Endothelial cell of umbilical vein (primary cell): ENCODE data around the gene ANKS1A. TPM values are rescaled to one million over a fixed set of nuclear protein-coding genes. Genes with fewer than 3 reads are reported as not detected.

Source experiments
- BruUV-seq: library from RNA; stranded (reverse); fragments of 400-500 nt; replicated peaks from 2 replicates; lab custom pipeline; 2021; lab: Mats Ljungman, UMichigan
- CTCF ChIA-PET: fragments of 300-600, 350-600 bp; sonication (Branson Sonifier 250); formaldehyde crosslinking; loops from one replicate; lab custom pipeline; 2021; ENCODE audit warnings: antibody characterized with exemption, inconsistent platforms; lab: Charles Lee
- POLR2A ChIA-PET: fragments of 300-600, 350-600 bp; sonication (Branson Sonifier 250); formaldehyde crosslinking; loops from one replicate; lab custom pipeline; 2021; ENCODE audit warnings: antibody characterized with exemption, inconsistent platforms; lab: Charles Lee
- DNase-seq: peaks from one replicate; pipeline ENCODE4 v3.0.0-alpha.2; 2011; ENCODE audit warnings: low read depth, low spot score
- FAIRE-seq: peaks from 2 replicates; lab custom pipeline; 2011; peaks lifted over from hg19 to GRCh38; lab: Jason Lieb, UNC
- H2AFZ ChIP-seq: 2 replicates; pipeline ENCODE4 v1.6.0; 2012; ENCODE audit warnings: low read depth, low read length, control low read depth, inconsistent platforms
- H3K27ac ChIP-seq: 2 replicates; pipeline ENCODE4 v1.5.1; 2011; ENCODE audit warnings: low read depth, mild to moderate bottlenecking, control low read depth, low read length, moderate library complexity; ENCODE audit not compliant: insufficient read depth
- H3K27me3 ChIP-seq, 2 experiments: 2 replicates each; pipeline versions ENCODE4 v1.6.0 to v1.6.1; 2011; ENCODE audit warnings: low read length in 2 of 2, mixed read lengths in 1 of 2; ENCODE audit not compliant: control insufficient read depth in 2 of 2, insufficient read depth in 2 of 2
- H3K36me3 ChIP-seq, 2 experiments: 2 replicates in 1 of 2; 3 replicates in 1 of 2; pipeline ENCODE4 v1.5.1; 2011; ENCODE audit warnings: low read length in 2 of 2, mild to moderate bottlenecking in 1 of 2, moderate library complexity in 1 of 2; ENCODE audit not compliant: control insufficient read depth in 2 of 2, insufficient read depth in 2 of 2; ENCODE audit errors: extremely low read depth in 1 of 2
- H3K4me1 ChIP-seq: 3 replicates; pipeline ENCODE4 v1.5.1; 2011; ENCODE audit warnings: mild to moderate bottlenecking, low read length; ENCODE audit not compliant: control insufficient read depth, insufficient read depth; ENCODE audit errors: extremely low read depth
- H3K4me2 ChIP-seq: 2 replicates; pipeline ENCODE4 v1.6.1; 2011; ENCODE audit warnings: low read length, control low read depth, mixed read lengths; ENCODE audit not compliant: insufficient read depth
- H3K4me3 ChIP-seq, 3 experiments: fragments of 200-600 bp in 1 of 3; sonication (generic), shearing (Covaris generic) in 1 of 3; replicated peaks in 1 of 3; 2 replicates each; pipeline ENCODE4 v1.5.1; 2011 to 2016; ENCODE audit warnings: control low read depth in 3 of 3, low read length in 3 of 3, mild to moderate bottlenecking in 2 of 3, inconsistent platforms in 1 of 3, low read depth in 1 of 3, moderate library complexity in 1 of 3; ENCODE audit not compliant: insufficient read depth in 1 of 3
- H3K79me2 ChIP-seq: 2 replicates; pipeline ENCODE4 v1.6.0; 2012; ENCODE audit warnings: low read length, inconsistent platforms; ENCODE audit not compliant: control insufficient read depth, insufficient read depth
- H3K9ac ChIP-seq: replicated peaks from 2 replicates; pipeline ENCODE3; 2011; ENCODE audit warnings: low read length, control low read depth; ENCODE audit not compliant: insufficient read depth; ENCODE audit errors: extremely low read depth
- H3K9me1 ChIP-seq: replicated peaks from 3 replicates; pipeline ENCODE4 v1.6.0; 2011; ENCODE audit warnings: mild to moderate bottlenecking, low read length; ENCODE audit not compliant: control insufficient read depth, insufficient read depth; ENCODE audit errors: extremely low read depth
- H3K9me3 ChIP-seq: replicated peaks from 2 replicates; pipeline ENCODE4 v1.5.1; 2012; ENCODE audit warnings: low read length, inconsistent platforms; ENCODE audit not compliant: control insufficient read depth, insufficient read depth
- H4K20me1 ChIP-seq: replicated peaks from 2 replicates; pipeline ENCODE3; 2011; ENCODE audit warnings: mild to moderate bottlenecking, low read length; ENCODE audit not compliant: control insufficient read depth, insufficient read depth; ENCODE audit errors: extremely low read depth
- CTCF ChIP-seq, 2 donors: IDR thresholded peaks; 1 replicate in 1 of 2; 2 replicates in 1 of 2; pipeline ENCODE4 v1.5.1; 2011; ENCODE audit warnings: low read length in 2 of 2, mild to moderate bottlenecking in 2 of 2, moderate library complexity in 2 of 2, control low read depth in 1 of 2, inconsistent platforms in 1 of 2, low read depth in 1 of 2; ENCODE audit not compliant: insufficient read depth in 1 of 2; ENCODE audit errors: extremely low read depth in 1 of 2
- EZH2 ChIP-seq: IDR thresholded peaks from 2 replicates; pipeline ENCODE4 v1.6.1; 2012; ENCODE audit warnings: borderline replicate concordance, low read depth, mild to moderate bottlenecking, moderate library complexity, low read length, inconsistent platforms; ENCODE audit not compliant: severe bottlenecking
- FOS ChIP-seq: IDR thresholded peaks from 2 replicates; pipeline ENCODE4 v1.6.1; 2011; ENCODE audit warnings: mild to moderate bottlenecking, low read length, moderate library complexity, borderline replicate concordance; ENCODE audit not compliant: insufficient read depth
- GATA2 ChIP-seq: IDR thresholded peaks from 2 replicates; pipeline ENCODE4 v1.7.0; 2011; ENCODE audit warnings: low read depth, mild to moderate bottlenecking, moderate library complexity, mixed read lengths, low read length; ENCODE audit not compliant: insufficient read length, insufficient read depth
- JUN ChIP-seq: IDR thresholded peaks from 2 replicates; pipeline ENCODE4 v1.6.1; 2011; ENCODE audit warnings: borderline replicate concordance, low read depth; ENCODE audit not compliant: insufficient read length, insufficient read depth
- MAX ChIP-seq: IDR thresholded peaks from 2 replicates; pipeline ENCODE4 v1.6.1; 2011; ENCODE audit not compliant: insufficient read depth, insufficient read length
- MYC ChIP-seq: IDR thresholded peaks from one replicate; pipeline ENCODE4 v1.6.1; 2011; ENCODE audit warnings: mild to moderate bottlenecking, low read depth, low read length
- POLR2A ChIP-seq: IDR thresholded peaks from 2 replicates; pipeline ENCODE4 v1.6.1; 2012; ENCODE audit warnings: low read depth, mild to moderate bottlenecking, control low read depth, low read length
- POLR2AphosphoS5 ChIP-seq: IDR thresholded peaks from 2 replicates; pipeline ENCODE4 v1.6.1; 2012; ENCODE audit warnings: low read depth, mild to moderate bottlenecking, control low read depth, low read length, moderate library complexity; ENCODE audit not compliant: insufficient read depth
- dilution Hi-C: fragments of 300-500 bp; cut with MboI; formaldehyde crosslinking; loops from one replicate; pipeline ENCODE4 v1.15.0; 2019; ENCODE audit warnings: low sequenced_read_pairs; ENCODE audit not compliant: extremely low pct_ligation_motif_present
- intact Hi-C: fragments of 100-400 bp; cut with micrococcal nuclease; formaldehyde crosslinking; loops from one replicate; pipeline ENCODE4 v1.10.0; 2022
- polyA plus RNA-seq, 4 experiments: library from polyadenylated mRNA; depleted of rRNA in 3 of 4; stranded (reverse) in 3 of 4; unstranded in 1 of 4; fragments of >200 nt; gene quantifications; 2 replicates each; pipeline versions ENCODE4 v1.2.1 to v1.2.3, GENCODE V29; 2011 to 2012; ENCODE audit warnings: missing spikeins in 1 of 4
- total RNA-seq: library from RNA; stranded (reverse); gene quantifications from 2 replicates; pipeline ENCODE4 v1.2.3, GENCODE V29; 2021

Gene ANKS1A
- total and polyA plus RNA-seq, 2 donors (not counting 3 experiments of a cell fraction or from before 2014, with no cell fraction given), result 8.9 to 26.1 TPM

GRCh38 chr6:34909320-34909883 lies 20.3 kb downstream of the ANKS1A start:
- BruUV-seq, result no TSS peak
- Histone ChIP-seq H3K27me3 (no peaks in the 10 kb centered on the region), H3K36me3 (no peaks in the 10 kb centered on the region), H3K27ac (no peak overlapping the region), H2AFZ (no peak overlapping the region), H3K79me2 (peaks cover 5% of the 10 kb centered on the region), H3K4me3 (no peak overlapping the region), H3K4me2 (no peak overlapping the region), H3K9ac (no peak overlapping the region), H3K9me1 (no peaks in the 10 kb centered on the region), H3K4me1 (peaks cover 16% of the 10 kb centered on the region), H3K9me3 (no peaks in the 10 kb centered on the region), H4K20me1 (no peaks in the 10 kb centered on the region)
- FAIRE-seq, result no peak
- ChIA-PET CTCF (no interaction called here), POLR2A (no interaction called here)
- intact Hi-C loops (no loop called here), dilution Hi-C loops (no loop called here)
- no peak for DNase-seq
- TF ChIP-seq EZH2, result no peak
- TF ChIP-seq FOS, result no peak
- no peak for TF ChIP-seq MYC
- TF ChIP-seq MAX, result no peak
- TF ChIP-seq POLR2AphosphoS5, result no peak
- no peak for TF ChIP-seq GATA2

GRCh38 chr6:34911822-34912221 lies 22.8 kb downstream of the ANKS1A start:
- intact Hi-C loops, result no loop called here
- H4K20me1 ChIP-seq, result no peaks in the 10 kb centered on the region
- H3K79me2 ChIP-seq, result peaks cover 5% of the 10 kb centered on the region
- ChIA-PET CTCF (no interaction called here), POLR2A (no interaction called here)
- no peak overlapping the region for H2AFZ ChIP-seq
- no peak overlapping the region for H3K27ac ChIP-seq
- no peaks in the 10 kb centered on the region for H3K9me1 ChIP-seq
- no peak overlapping the region for H3K4me3 ChIP-seq
- no peak for DNase-seq
- FAIRE-seq, result no peak
- no peak for TF ChIP-seq POLR2A
- no peak for TF ChIP-seq JUN
- no peak for TF ChIP-seq FOS
- TF ChIP-seq EZH2, result no peak
- no peak for TF ChIP-seq MYC
- TF ChIP-seq MAX, result no peak
- TF ChIP-seq CTCF (IDR thresholded peaks at IDR 0.05; ENCODE audit: extremely low read depth in 1 of 2, insufficient read depth in 1 of 2, low read depth in 1 of 2, low read length in 2 of 2), result no peak
- TF ChIP-seq GATA2, result no peak
- no peak for TF ChIP-seq POLR2AphosphoS5
- no peaks in the 10 kb centered on the region for H3K36me3 ChIP-seq
- no TSS peak for BruUV-seq
- no peaks in the 10 kb centered on the region for H3K9me3 ChIP-seq
- H3K4me1 ChIP-seq, result peaks cover 20% of the 10 kb centered on the region
- no peaks in the 10 kb centered on the region for H3K27me3 ChIP-seq
- no peak overlapping the region for H3K9ac ChIP-seq
- dilution Hi-C loops, result no loop called here
- H3K4me2 ChIP-seq, result no peak overlapping the region
